Upper lobe of left lung (tissue), 4 donors: ENCODE data around the gene AJAP1.

Experiments used
- POLR2A ChIP-seq, 4 donors: fragments of 450-650 bp; IDR thresholded peaks; one replicate each; pipeline ENCODE4 v1.5.1; 2016 to 2017; ENCODE audit warnings: antibody characterized with exemption in 4 of 4, mild to moderate bottlenecking in 2 of 4
- POLR2AphosphoS5 ChIP-seq, 2 donors: sonication (generic); formaldehyde crosslinking; IDR thresholded peaks; one replicate each; pipeline ENCODE4 v1.5.1; 2017; ENCODE audit warnings: antibody characterized with exemption in 2 of 2
- TF ChIP-seq, protein P1 (sequence below), 6 experiments: fragments of 450-650 bp in 4 of 6; fragments of 200-600 bp in 2 of 6; sonication (generic) in 2 of 6; IDR thresholded peaks; one replicate each; pipeline ENCODE4 v1.5.1; 2016 to 2019; ENCODE audit warnings: antibody characterized with exemption in 6 of 6

DNA sequence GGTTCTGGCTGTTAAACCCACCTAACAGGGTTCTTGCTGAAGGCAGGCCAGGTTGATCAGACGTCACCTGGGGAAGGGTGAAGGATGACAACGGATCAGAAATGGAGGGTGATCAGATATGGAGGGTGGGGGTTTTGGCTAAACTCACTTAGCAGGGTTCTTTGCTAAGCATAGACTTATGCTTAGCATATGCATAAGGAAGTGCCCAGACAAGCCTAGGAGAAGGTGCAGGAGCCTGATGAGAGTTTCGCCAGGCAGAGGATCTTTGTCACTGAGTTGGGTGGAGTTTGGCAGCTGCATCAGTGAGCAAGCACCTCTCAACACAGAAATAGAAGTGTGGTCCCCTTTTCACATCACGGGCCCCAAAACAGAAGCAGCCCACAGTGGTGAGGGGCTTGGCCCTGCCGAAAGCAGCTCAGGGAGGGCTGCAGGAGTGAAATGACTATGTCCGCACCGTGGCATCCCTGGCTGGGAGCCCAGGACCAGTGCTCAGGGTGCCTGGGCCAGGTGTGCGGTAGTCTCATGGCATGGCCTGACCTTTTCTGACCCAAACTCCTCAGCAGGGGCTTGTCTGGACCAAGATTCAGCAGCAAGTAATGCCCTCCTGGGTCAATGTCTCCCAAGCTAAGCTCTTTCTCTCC, 101.6 kb downstream of the AJAP1 start:
- TF ChIP-seq, protein P1, sequence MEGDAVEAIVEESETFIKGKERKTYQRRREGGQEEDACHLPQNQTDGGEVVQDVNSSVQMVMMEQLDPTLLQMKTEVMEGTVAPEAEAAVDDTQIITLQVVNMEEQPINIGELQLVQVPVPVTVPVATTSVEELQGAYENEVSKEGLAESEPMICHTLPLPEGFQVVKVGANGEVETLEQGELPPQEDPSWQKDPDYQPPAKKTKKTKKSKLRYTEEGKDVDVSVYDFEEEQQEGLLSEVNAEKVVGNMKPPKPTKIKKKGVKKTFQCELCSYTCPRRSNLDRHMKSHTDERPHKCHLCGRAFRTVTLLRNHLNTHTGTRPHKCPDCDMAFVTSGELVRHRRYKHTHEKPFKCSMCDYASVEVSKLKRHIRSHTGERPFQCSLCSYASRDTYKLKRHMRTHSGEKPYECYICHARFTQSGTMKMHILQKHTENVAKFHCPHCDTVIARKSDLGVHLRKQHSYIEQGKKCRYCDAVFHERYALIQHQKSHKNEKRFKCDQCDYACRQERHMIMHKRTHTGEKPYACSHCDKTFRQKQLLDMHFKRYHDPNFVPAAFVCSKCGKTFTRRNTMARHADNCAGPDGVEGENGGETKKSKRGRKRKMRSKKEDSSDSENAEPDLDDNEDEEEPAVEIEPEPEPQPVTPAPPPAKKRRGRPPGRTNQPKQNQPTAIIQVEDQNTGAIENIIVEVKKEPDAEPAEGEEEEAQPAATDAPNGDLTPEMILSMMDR (IDR thresholded peaks at IDR 0.05) = no peak
- TF ChIP-seq POLR2A (IDR thresholded peaks at IDR 0.05) (no peak), POLR2AphosphoS5 (IDR thresholded peaks at IDR 0.05) (no peak)
